Smooth muscle cell (in vitro differentiated cells): ENCODE measurements around the gene DLGAP4. TPM values are rescaled to one million over a fixed set of nuclear protein-coding genes. Genes with fewer than 3 reads are reported as not detected.

Source experiments
- DNase-seq: peaks from one replicate; lab custom pipeline; 2025; ENCODE audit not compliant: unreplicated experiment; lab: John Stamatoyannopoulos, UW
- H2AFZ ChIP-seq: fragments of 200-600 bp; sonication (generic); 2 replicates; pipeline ENCODE4 v1.6.0; 2016; ENCODE audit warnings: antibody characterized with exemption, low read depth, mild to moderate bottlenecking
- H3F3A ChIP-seq: fragments of 200-600 bp; sonication (generic); 2 replicates; pipeline ENCODE4 v1.6.0; 2017; ENCODE audit warnings: antibody characterized with exemption, low read depth
- H3K27ac ChIP-seq: fragments of 200-600 bp; sonication (generic); 2 replicates; pipeline ENCODE4 v1.5.1; 2016; ENCODE audit warnings: low read depth, mild to moderate bottlenecking
- H3K27me3 ChIP-seq: fragments of 200-600 bp; sonication (generic); 2 replicates; pipeline ENCODE4 v1.6.1; 2016; ENCODE audit warnings: low read depth, mild to moderate bottlenecking
- H3K36me3 ChIP-seq: fragments of 200-600 bp; sonication (generic); 2 replicates; pipeline ENCODE4 v1.5.1; 2016; ENCODE audit warnings: low read depth
- H3K4me1 ChIP-seq: fragments of 200-600 bp; sonication (generic); 2 replicates; pipeline ENCODE4 v1.5.1; 2016; ENCODE audit warnings: low read depth
- H3K4me2 ChIP-seq: fragments of 200-600 bp; sonication (generic); 2 replicates; pipeline ENCODE4 v1.6.0; 2016; ENCODE audit warnings: mild to moderate bottlenecking
- H3K4me3 ChIP-seq: fragments of 200-600 bp; sonication (generic); 2 replicates; pipeline ENCODE4 v1.5.1; 2016; ENCODE audit warnings: mild to moderate bottlenecking
- H3K79me2 ChIP-seq: fragments of 200-600 bp; sonication (generic); 2 replicates; pipeline ENCODE4 v1.6.0; 2016; ENCODE audit warnings: low read depth, mild to moderate bottlenecking
- H3K9ac ChIP-seq: fragments of 200-600 bp; sonication (generic); 2 replicates; pipeline ENCODE4 v1.6.0; 2016; ENCODE audit warnings: low read depth
- H3K9me3 ChIP-seq: fragments of 200-600 bp; sonication (generic); replicated peaks from 2 replicates; pipeline ENCODE4 v1.5.1; 2016; ENCODE audit warnings: low read depth
- H4K20me1 ChIP-seq: fragments of 200-600 bp; sonication (generic); 2 replicates; pipeline ENCODE4 v1.6.0; 2016; ENCODE audit warnings: low read depth
- WGBS: methylation state at CpG from one replicate; pipeline ENCODE4 v1.1.7; 2016; ENCODE audit warnings: low lambda C conversion rate; 5-methylcytosine and 5-hydroxymethylcytosine counted together
- polyA plus RNA-seq: library from polyadenylated mRNA; unstranded; fragments of >200 nt; fragmentation: Nextera tagmentation; extraction: Ambion mirVana; gene quantifications from 2 replicates; pipeline ENCODE4 v1.2.1, GENCODE V29; 2016
- total RNA-seq: library from RNA; depleted of rRNA; stranded (reverse); fragments of >200 nt; gene quantifications from 2 replicates; pipeline ENCODE4 v1.2.3, GENCODE V29; 2014
- TF ChIP-seq, protein P1 (sequence below): fragments of 200-600 bp; sonication (generic); IDR thresholded peaks from 2 replicates; pipeline ENCODE4 v1.5.1; 2017; ENCODE audit warnings: borderline replicate concordance, mild to moderate bottlenecking, antibody characterized with exemption; ENCODE audit not compliant: insufficient read depth, poor library complexity, severe bottlenecking

Gene DLGAP4
- total and polyA plus RNA-seq, 2 experiments from 2014 or later: 86.8 to 102 TPM

DNA sequence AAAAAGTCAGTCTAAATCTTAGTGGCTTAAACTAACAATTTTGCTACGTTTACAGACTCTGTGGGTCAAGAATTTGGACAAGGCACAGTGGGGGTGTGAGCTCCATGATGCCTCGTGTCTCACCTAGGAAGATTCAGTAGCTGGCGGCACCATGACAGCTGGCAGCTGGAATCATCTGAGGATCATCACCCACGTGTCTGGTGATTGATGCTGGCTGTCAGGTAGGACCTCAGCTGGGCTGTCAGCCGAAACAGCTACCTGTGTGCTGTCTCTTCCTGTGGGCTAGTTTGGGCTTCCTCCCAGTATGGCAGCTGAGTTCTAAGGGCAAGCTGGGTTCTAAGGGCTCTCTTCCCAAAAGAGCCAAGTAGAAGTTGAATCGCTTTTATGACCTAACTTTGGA is 26.4 kb upstream of the DLGAP4 start:
- DNase-seq: no peak
- TF ChIP-seq, protein P1, sequence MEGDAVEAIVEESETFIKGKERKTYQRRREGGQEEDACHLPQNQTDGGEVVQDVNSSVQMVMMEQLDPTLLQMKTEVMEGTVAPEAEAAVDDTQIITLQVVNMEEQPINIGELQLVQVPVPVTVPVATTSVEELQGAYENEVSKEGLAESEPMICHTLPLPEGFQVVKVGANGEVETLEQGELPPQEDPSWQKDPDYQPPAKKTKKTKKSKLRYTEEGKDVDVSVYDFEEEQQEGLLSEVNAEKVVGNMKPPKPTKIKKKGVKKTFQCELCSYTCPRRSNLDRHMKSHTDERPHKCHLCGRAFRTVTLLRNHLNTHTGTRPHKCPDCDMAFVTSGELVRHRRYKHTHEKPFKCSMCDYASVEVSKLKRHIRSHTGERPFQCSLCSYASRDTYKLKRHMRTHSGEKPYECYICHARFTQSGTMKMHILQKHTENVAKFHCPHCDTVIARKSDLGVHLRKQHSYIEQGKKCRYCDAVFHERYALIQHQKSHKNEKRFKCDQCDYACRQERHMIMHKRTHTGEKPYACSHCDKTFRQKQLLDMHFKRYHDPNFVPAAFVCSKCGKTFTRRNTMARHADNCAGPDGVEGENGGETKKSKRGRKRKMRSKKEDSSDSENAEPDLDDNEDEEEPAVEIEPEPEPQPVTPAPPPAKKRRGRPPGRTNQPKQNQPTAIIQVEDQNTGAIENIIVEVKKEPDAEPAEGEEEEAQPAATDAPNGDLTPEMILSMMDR: no peak
- WGBS: 82% methylated on average over 6 of the region's 6 CpGs
- H2AFZ ChIP-seq: no peak overlapping the region
- H3K4me2 ChIP-seq: no peak overlapping the region
- no peaks in the 10 kb centered on the region for H3K79me2 ChIP-seq
- H4K20me1 ChIP-seq: no peaks in the 10 kb centered on the region
- peaks cover 18% of the 10 kb centered on the region for H3K27me3 ChIP-seq
- H3K36me3 ChIP-seq: no peaks in the 10 kb centered on the region
- no peaks in the 10 kb centered on the region for H3K9me3 ChIP-seq
- H3K27ac ChIP-seq: no peak overlapping the region
- H3F3A ChIP-seq: no peaks in the 10 kb centered on the region
- no peak overlapping the region for H3K9ac ChIP-seq
- H3K4me3 ChIP-seq: no peak overlapping the region
- no peaks in the 10 kb centered on the region for H3K4me1 ChIP-seq

DNA sequence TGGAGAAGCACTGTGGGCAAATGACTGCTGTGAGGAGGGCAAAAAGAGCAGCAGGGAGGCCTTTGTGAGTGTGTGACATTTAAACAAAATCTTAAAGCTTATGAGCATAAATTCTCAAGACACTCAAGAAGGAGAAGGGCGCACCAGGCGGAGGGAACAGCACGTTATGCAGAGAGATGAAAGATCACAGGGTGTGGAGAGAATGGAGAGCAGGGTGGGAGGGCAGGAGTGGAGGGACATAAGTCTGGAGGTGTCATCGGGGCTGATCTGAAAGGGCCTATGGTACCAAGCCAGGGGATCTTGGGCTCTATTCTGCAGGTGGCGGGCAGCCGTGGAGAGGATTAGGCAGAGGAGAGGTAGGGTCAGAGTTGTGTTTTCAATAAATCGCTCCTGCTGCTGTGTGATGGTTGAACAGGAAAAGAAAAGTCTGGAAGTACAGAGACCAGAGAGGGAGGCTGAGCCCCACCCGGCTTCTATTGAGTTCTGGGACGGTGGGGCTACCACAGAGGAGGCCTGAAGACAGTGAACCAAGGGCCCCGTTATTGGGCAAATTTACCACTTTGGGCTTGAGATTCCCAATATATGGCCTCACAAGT is 24.3 kb upstream of the DLGAP4 start:
- Histone ChIP-seq H3F3A (no peaks in the 10 kb centered on the region), H3K27ac (no peak overlapping the region), H2AFZ (no peak overlapping the region), H3K9me3 (no peaks in the 10 kb centered on the region), H3K36me3 (no peaks in the 10 kb centered on the region), H4K20me1 (no peaks in the 10 kb centered on the region), H3K4me1 (no peaks in the 10 kb centered on the region), H3K27me3 (peaks cover 22% of the 10 kb centered on the region), H3K9ac (no peak overlapping the region), H3K4me2 (no peak overlapping the region), H3K79me2 (no peaks in the 10 kb centered on the region), H3K4me3 (no peak overlapping the region)
- TF ChIP-seq, protein P1: no peak
- WGBS: 93% methylated on average over 10 of the region's 10 CpGs
- no peak for DNase-seq

- Histone ChIP-seq H3K27ac (no peak overlapping the region), H2AFZ (no peak overlapping the region), H3K9me3 (no peaks in the 10 kb centered on the region), H3K4me2 (no peak overlapping the region), H3F3A (no peaks in the 10 kb centered on the region), H3K79me2 (no peaks in the 10 kb centered on the region), H3K9ac (no peak overlapping the region), H4K20me1 (no peaks in the 10 kb centered on the region), H3K4me1 (no peaks in the 10 kb centered on the region), H3K36me3 (no peaks in the 10 kb centered on the region), H3K27me3 (peaks cover 27% of the 10 kb centered on the region), H3K4me3 (no peak overlapping the region)
- WGBS: 86% methylated on average over 5 of the region's 5 CpGs
- DNase-seq: no peak
- TF ChIP-seq, protein P1: no peak
Measured at GRCh38 chr20:36284751-36285150, 21.4 kb upstream of the DLGAP4 start.

DNA sequence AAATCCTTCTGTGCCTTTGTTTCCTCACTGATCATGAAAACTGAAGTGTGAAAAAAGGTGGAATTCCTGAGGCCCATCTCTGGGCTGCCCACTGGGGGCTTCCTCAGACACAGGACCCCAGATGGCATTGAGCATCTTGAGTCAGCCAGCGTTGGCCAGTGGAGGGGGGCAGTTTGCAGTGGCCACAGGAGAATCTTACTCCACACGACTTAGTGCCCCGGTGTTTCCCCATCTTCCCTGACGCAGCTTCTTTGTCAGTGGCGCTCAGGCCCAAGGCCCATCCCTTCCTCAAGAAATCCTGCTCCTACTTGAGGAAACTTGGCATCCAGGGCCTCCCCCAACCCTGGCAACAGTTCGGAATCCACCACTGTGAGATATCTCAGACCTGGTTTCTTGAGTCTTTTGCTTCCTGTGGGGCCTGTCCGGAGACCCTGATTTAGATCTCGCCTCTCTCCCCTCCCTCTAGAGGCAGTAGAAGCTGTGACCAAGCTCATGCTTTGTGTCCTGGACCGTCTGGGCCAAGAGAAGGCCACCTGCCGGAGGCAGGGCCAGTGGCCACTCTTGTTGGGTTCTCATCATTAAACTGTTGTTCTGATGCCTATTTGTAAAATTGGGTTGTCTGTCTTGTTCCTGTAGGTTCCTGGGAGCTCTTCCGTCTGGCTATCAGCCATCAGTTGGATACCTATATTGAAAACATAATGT is 20.2 kb upstream of the DLGAP4 start:
- WGBS: 84% methylated on average over 11 of the region's 11 CpGs
- Histone ChIP-seq H3K4me1 (no peaks in the 10 kb centered on the region), H2AFZ (no peak overlapping the region), H3K36me3 (no peaks in the 10 kb centered on the region), H3K27me3 (peaks cover 27% of the 10 kb centered on the region), H3K4me3 (no peak overlapping the region), H4K20me1 (no peaks in the 10 kb centered on the region), H3K27ac (no peak overlapping the region), H3F3A (no peaks in the 10 kb centered on the region), H3K4me2 (no peak overlapping the region), H3K79me2 (no peaks in the 10 kb centered on the region), H3K9ac (no peak overlapping the region), H3K9me3 (no peaks in the 10 kb centered on the region)
- TF ChIP-seq, protein P1: no peak
- DNase-seq: no peak
